ENCODE data around the gene PADI1. TPM values are rescaled to one million over a fixed set of nuclear protein-coding genes. Genes with fewer than 3 reads are reported as not detected.

PADI1 gene
- total RNA-seq, 2 donors from 2014 or later = not detected

GRCh38 chr1:17227358-17227915 is 22.5 kb downstream of the PADI1 start:
- H3K27me3 Mint-ChIP-seq = peaks cover 3 to 4% of the 10 kb centered on the region in 2 donors
- ATAC-seq (no peak), DNase-seq (ENCODE audit: low spot score) (no peak)
- H3K4me1 Mint-ChIP-seq (ENCODE audit: low read depth in 2 of 2) = no peaks in the 10 kb centered on the region
- no peaks in the 10 kb centered on the region for H3K9me3 Mint-ChIP-seq
- no peak overlapping the region for H3K4me3 Mint-ChIP-seq
- no peaks in the 10 kb centered on the region for H3K36me3 Mint-ChIP-seq
- no peak overlapping the region for H3K27ac Mint-ChIP-seq

DNA sequence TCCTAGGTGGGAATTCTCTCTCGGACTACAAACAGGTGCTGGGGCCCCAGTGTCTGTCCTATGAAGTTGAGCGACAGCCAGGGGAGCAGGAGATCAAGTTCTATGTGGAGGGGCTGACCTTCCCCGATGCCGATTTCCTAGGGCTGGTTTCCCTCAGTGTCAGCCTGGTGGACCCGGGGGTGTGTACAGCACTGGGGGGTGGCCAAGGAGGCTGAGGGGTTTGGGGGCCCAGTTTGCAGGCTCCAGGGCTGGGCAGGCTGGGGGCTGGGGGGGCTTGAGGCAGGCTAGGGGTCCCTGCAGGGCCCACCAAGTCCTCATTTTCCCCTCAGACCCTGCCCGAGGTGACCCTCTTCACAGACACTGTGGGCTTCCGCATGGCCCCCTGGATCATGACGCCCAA is 23.7 kb downstream of the PADI1 start:
- peaks cover 0 to 3% of the 10 kb centered on the region in 2 donors for H3K27me3 Mint-ChIP-seq
- H3K36me3 Mint-ChIP-seq = no peaks in the 10 kb centered on the region
- DNase-seq (ENCODE audit: low spot score) (no peak), ATAC-seq (no peak)
- no peak overlapping the region for H3K4me3 Mint-ChIP-seq
- H3K4me1 Mint-ChIP-seq (ENCODE audit: low read depth in 2 of 2) = no peaks in the 10 kb centered on the region
- no peak overlapping the region for H3K27ac Mint-ChIP-seq
- H3K9me3 Mint-ChIP-seq = no peaks in the 10 kb centered on the region

DNA sequence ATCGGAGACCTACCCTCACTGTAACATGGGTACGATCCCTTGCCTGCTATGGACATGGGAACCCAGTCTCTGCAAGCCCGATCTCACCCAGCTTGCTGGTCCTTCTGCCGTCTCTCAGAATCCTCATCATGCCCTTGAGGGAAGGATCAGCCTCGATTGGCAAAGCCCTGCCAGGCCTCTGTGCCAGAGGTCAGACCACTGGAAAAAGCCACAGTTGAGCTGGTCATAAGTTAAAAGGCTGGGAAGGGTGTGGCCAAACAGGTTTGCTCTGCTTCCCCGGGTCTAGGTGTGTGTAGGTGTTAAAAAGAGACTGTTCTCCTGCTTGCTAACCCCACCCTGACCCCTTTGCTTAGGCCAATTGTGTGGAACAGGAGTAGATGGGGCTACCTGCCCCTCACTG is 24.5 kb downstream of the PADI1 start:
- ATAC-seq = peak in 1 of 2 donors; percentile 16
- no peaks in the 10 kb centered on the region for H3K9me3 Mint-ChIP-seq
- H3K27ac Mint-ChIP-seq = no peak overlapping the region
- no peaks in the 10 kb centered on the region for H3K4me1 Mint-ChIP-seq (ENCODE audit: low read depth in 2 of 2)
- no peak for DNase-seq (ENCODE audit: low spot score)
- no peak overlapping the region for H3K4me3 Mint-ChIP-seq
- peaks cover 0 to 3% of the 10 kb centered on the region in 2 donors for H3K27me3 Mint-ChIP-seq
- H3K36me3 Mint-ChIP-seq = no peaks in the 10 kb centered on the region

DNA sequence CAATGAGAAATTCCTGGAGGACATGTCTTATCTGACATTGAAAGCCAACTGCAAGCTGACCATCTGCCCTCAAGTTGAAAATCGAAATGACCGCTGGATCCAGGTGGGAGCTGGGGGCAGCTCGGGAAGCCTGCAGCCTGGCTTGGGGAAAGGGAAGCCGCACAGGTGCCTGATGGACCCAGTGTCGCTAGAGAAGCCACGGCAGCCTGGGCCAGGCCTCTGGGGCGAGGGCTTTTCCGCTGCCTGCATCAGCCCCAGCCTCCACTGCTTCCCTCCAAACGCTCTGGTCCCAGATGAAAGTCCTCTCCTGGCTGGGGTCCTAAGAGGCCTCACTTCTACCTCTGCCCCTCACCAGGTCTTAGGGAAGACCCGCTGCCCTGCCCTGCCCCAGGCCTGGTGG is 25.2 kb downstream of the PADI1 start:
- no peaks in the 10 kb centered on the region for H3K9me3 Mint-ChIP-seq
- no peak overlapping the region for H3K4me3 Mint-ChIP-seq
- peaks cover 0 to 3% of the 10 kb centered on the region in 2 donors for H3K27me3 Mint-ChIP-seq
- H3K36me3 Mint-ChIP-seq = no peaks in the 10 kb centered on the region
- H3K4me1 Mint-ChIP-seq (ENCODE audit: low read depth in 2 of 2) = no peaks in the 10 kb centered on the region
- no peak overlapping the region for H3K27ac Mint-ChIP-seq
- ATAC-seq = no peak
- no peak for DNase-seq (ENCODE audit: low spot score)

- Mint-ChIP-seq H3K4me3 (no peak overlapping the region), H3K4me1 (ENCODE audit: low read depth in 2 of 2) (no peaks in the 10 kb centered on the region), H3K9me3 (no peaks in the 10 kb centered on the region), H3K27ac (no peak overlapping the region), H3K27me3 (peaks cover 0 to 3% of the 10 kb centered on the region in 2 donors), H3K36me3 (no peaks in the 10 kb centered on the region)
- ATAC-seq = no peak
- DNase-seq (ENCODE audit: low spot score) = no peak
Measured at GRCh38 chr1:17230671-17231310, 25.9 kb downstream of the PADI1 start.

DNA sequence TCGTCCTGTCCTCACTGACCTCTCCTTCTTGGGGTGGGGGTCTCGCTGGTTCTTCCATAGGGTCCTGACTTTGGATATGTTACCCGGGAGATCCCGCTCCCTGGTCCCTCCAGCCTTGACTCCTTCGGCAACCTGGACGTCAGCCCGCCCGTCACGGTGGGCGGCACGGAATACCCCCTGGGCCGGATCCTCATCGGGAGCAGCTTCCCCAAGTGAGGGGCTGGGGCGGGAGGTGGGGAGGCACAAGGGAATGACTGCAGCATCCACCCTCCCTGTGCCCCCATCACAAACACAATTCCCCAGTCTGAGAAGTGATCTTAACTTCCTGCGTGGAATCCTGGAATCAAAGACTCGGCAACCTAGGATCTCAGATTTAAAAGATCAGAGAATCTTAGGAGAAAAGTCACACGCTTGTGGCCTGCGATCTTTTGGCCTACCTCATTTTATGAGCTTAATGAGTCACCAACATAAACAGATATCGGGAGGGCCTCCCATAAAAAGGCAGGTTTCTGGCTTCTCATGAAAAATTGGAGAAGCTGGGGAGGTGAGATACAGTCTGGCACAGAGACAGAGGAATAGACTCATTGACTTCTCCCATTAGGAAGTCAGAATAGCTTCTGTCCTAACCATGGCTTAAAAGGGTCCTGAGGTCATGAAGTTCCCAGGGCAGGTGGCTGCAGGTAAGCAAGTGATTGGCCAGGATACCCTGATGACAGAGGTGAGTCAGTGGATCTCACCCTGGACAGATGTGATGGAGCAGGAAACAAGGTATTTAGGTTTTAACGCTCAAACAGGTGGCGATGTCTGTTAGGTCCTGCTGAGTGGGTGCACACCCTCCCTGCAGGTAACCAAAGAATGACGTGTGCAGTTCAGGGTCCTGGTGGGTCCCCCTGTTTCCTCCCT is 28.1 kb downstream of the PADI1 start:
- no peaks in the 10 kb centered on the region for H3K4me1 Mint-ChIP-seq (ENCODE audit: low read depth in 2 of 2)
- ATAC-seq (no peak), DNase-seq (ENCODE audit: low spot score) (no peak)
- H3K4me3 Mint-ChIP-seq = no peak overlapping the region
- H3K9me3 Mint-ChIP-seq = no peaks in the 10 kb centered on the region
- no peak overlapping the region for H3K27ac Mint-ChIP-seq
- peaks cover 0 to 3% of the 10 kb centered on the region in 2 donors for H3K27me3 Mint-ChIP-seq
- H3K36me3 Mint-ChIP-seq = no peaks in the 10 kb centered on the region

DNA sequence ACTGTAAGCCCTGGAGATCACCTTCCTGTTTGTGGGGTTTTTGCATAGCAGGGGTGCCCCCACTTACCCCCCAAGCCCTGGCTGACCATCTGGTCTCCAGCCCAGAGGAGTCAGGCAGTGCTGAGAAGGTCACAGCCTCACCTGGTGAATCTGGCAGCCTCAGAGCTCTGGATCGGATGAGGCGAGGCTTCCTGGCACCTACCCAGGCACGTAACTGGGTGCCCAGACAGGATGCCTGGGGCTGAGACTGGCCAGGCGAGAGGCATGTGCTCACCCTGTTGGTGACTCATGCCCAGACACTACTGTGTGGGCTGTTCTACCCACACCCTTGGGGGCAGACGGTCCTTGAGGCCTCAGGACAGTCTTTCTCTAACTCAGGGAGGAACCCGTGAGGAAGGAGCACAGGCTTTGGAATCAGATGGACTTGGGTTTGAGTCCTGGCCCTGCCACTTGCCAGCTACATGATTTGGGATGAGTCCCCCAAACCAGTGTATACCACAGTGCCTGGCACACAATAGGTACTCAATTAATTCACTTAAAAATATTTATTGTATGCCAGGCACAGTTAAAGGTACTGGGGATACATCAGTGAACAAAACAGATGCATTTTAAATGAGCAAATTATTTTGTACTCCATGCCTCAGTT is 28.9 kb downstream of the PADI1 start:
- ATAC-seq (peak in 1 of 2 donors; percentile 32), DNase-seq (ENCODE audit: low spot score) (no peak)
- H3K4me1 Mint-ChIP-seq (ENCODE audit: low read depth in 2 of 2) = no peaks in the 10 kb centered on the region
- no peak overlapping the region for H3K27ac Mint-ChIP-seq
- no peak overlapping the region for H3K4me3 Mint-ChIP-seq
- no peaks in the 10 kb centered on the region for H3K9me3 Mint-ChIP-seq
- peaks cover 0 to 3% of the 10 kb centered on the region in 2 donors for H3K27me3 Mint-ChIP-seq
- no peaks in the 10 kb centered on the region for H3K36me3 Mint-ChIP-seq

DNA sequence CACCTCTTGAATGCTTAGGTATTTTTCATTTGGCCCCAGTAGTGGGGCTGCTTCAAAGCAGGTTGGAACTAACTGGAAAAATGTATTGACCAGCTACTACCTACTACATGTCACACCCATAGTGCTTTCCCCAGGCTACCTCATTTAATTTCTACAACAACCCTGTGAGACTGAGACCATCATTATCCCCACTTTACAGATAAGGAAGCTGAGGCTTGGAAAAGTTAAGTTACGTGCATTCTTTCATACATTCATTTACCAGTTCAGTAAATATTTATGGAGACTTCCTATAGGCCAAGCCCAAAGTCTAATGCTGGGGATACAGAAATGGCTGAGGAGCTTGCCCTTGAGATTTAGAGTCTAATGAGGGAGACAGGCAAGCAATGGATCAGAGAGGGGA is 29.5 kb downstream of the PADI1 start:
- Mint-ChIP-seq H3K4me3 (no peak overlapping the region), H3K9me3 (no peaks in the 10 kb centered on the region), H3K27me3 (peaks cover 0 to 3% of the 10 kb centered on the region in 2 donors), H3K27ac (no peak overlapping the region), H3K4me1 (ENCODE audit: low read depth in 2 of 2) (no peaks in the 10 kb centered on the region), H3K36me3 (no peaks in the 10 kb centered on the region)
- ATAC-seq = no peak
- no peak for DNase-seq (ENCODE audit: low spot score)

DNA sequence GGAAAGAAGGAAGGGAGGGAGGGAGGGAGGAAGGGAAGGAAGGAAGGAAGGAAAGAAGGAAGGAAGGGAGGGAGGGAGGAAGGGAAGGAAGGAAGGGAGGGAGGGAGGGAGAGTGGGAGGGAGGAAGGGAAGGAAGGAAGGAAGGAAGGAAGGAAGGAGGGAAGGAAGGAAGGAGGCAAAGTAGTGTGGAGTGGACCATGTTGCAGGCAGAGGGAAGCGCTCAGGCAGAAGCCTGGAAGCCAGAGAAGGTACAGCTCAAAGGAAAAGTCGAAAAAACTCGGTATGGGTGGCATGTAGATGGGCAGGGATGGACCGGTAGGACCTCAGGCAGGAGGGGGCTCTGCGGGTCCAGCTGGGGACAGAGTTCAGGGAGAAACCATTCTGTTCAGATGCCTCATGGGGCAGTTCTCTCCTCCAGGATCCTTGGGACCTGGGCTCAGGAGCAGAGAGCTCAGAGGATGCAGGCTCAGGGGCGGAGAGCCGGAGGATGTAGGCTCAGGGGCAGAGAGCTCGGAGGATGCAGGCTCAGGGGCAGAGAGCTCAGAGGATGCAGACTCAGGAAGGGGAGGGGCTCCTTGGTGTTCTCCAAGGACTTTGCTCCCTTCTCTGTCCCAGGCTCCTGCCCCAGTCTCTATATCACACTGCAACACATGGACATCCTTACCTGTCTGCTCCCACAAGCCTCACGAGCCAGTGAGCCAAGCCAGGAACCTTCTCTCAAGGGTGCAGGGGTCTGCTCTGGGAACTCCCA is 30.4 kb downstream of the PADI1 start:
- peaks cover 0 to 3% of the 10 kb centered on the region in 2 donors for H3K27me3 Mint-ChIP-seq
- no peaks in the 10 kb centered on the region for H3K4me1 Mint-ChIP-seq (ENCODE audit: low read depth in 2 of 2)
- no peaks in the 10 kb centered on the region for H3K36me3 Mint-ChIP-seq
- ATAC-seq (no peak), DNase-seq (ENCODE audit: low spot score) (no peak)
- no peak overlapping the region for H3K27ac Mint-ChIP-seq
- H3K4me3 Mint-ChIP-seq = no peak overlapping the region
- H3K9me3 Mint-ChIP-seq = no peaks in the 10 kb centered on the region

GRCh38 chr1:17236779-17237560 is 32.0 kb downstream of the PADI1 start:
- peak; percentile 86 for DNase-seq (ENCODE audit: low spot score)
- Mint-ChIP-seq H3K36me3 (no peaks in the 10 kb centered on the region), H3K27me3 (peaks cover 0 to 6% of the 10 kb centered on the region in 2 donors), H3K4me1 (ENCODE audit: low read depth in 2 of 2) (peaks cover 0 to 3% of the 10 kb centered on the region in 2 donors), H3K9me3 (no peaks in the 10 kb centered on the region), H3K4me3 (no peak overlapping the region), H3K27ac (no peak overlapping the region)
- ATAC-seq = peak; percentile 52 to 73

DNA sequence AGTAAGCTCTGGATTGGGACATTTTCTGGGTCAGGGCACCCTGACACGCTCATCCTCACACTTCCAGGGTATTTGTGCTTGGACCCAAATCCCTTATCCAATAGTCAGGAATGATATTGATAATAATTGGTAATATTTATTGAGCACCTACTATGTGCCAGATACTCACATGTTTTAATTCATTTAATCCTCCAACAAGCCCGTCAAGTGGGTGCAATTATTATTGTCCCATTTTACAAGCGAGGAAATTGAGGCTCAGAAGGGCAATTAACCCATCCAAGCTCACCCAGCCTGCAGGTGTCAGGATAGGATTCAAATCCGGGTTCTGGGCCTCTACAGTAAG is 32.6 kb downstream of the PADI1 start:
- H3K27ac Mint-ChIP-seq = no peak overlapping the region
- H3K4me1 Mint-ChIP-seq (ENCODE audit: low read depth in 2 of 2) = peaks cover 0 to 3% of the 10 kb centered on the region in 2 donors
- DNase-seq (ENCODE audit: low spot score) = no peak
- H3K27me3 Mint-ChIP-seq = peaks cover 0 to 3% of the 10 kb centered on the region in 2 donors
- H3K4me3 Mint-ChIP-seq = no peak overlapping the region
- H3K9me3 Mint-ChIP-seq = no peaks in the 10 kb centered on the region
- no peaks in the 10 kb centered on the region for H3K36me3 Mint-ChIP-seq
- ATAC-seq = no peak

DNA sequence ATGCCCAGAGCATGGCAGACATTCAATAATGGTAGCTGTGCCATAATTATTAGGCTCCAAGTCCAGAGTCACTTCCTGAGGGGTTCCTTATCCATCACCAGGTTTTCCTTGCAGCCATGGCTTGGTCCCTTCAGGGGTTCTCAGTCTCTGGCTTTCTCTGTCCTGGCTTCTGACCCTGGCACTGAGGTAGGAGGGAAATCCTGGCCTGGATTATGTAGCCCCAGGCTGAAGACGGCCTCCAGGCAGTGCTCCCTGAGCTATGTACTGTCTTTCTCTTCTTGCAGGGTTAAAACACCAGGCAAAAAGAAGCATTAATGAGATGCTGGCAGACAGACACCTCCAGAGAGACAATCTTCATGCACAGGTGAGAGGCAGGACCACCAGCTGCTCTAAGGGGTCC is 34.5 kb downstream of the PADI1 start:
- no peak overlapping the region for H3K27ac Mint-ChIP-seq
- H3K9me3 Mint-ChIP-seq = no peaks in the 10 kb centered on the region
- peaks cover 0 to 3% of the 10 kb centered on the region in 2 donors for H3K4me1 Mint-ChIP-seq (ENCODE audit: low read depth in 2 of 2)
- ATAC-seq = peak in 1 of 2 donors; percentile 58
- H3K27me3 Mint-ChIP-seq = peaks cover 0 to 3% of the 10 kb centered on the region in 2 donors
- DNase-seq (ENCODE audit: low spot score) = no peak
- H3K36me3 Mint-ChIP-seq = no peaks in the 10 kb centered on the region
- H3K4me3 Mint-ChIP-seq = no peak overlapping the region
